DND-41 (cell line): ENCODE results near the gene FKRP.

Experiments used
- ATAC-seq: fragments of 200-7000 bp; cut with Tn5 transposase; 3 replicates; pipeline ENCODE4 v1.9.1; 2021; ENCODE audit warnings: low read depth; ENCODE audit not compliant: insufficient read depth
- DNase-seq: peaks from one replicate; pipeline ENCODE4 v3.0.0-alpha.2; 2020
- H2AFZ ChIP-seq: 2 replicates; pipeline ENCODE4 v1.6.0; 2012; ENCODE audit warnings: low read depth, low read length
- H3K27ac ChIP-seq: 2 replicates; pipeline ENCODE4 v1.5.1; 2012; ENCODE audit warnings: low read length, inconsistent platforms
- H3K27me3 ChIP-seq: fragments of 200-600 bp; sonication (generic); 2 replicates; pipeline ENCODE4 v1.6.0; 2012; ENCODE audit warnings: low read length, mild to moderate bottlenecking, inconsistent platforms; ENCODE audit not compliant: insufficient read depth, poor library complexity
- H3K36me3 ChIP-seq: 2 replicates; pipeline ENCODE4 v1.5.1; 2012; ENCODE audit warnings: low read length, inconsistent platforms; ENCODE audit not compliant: insufficient read depth
- H3K4me1 ChIP-seq: 2 replicates; pipeline ENCODE4 v1.5.1; 2012; ENCODE audit warnings: mild to moderate bottlenecking, low read length; ENCODE audit not compliant: insufficient read depth
- H3K4me2 ChIP-seq: 2 replicates; pipeline ENCODE4 v1.6.0; 2012; ENCODE audit warnings: mild to moderate bottlenecking, moderate library complexity, low read length, inconsistent platforms; ENCODE audit not compliant: insufficient read depth
- H3K4me3 ChIP-seq, 2 experiments: fragments of 200-600 bp in 1 of 2; shearing (Covaris generic) in 1 of 2; 2 replicates each; pipeline ENCODE4 v1.5.1; 2012 to 2016; ENCODE audit warnings: inconsistent platforms in 2 of 2, low read length in 2 of 2, mild to moderate bottlenecking in 2 of 2, low read depth in 1 of 2, moderate library complexity in 1 of 2
- H3K79me2 ChIP-seq: 2 replicates; pipeline ENCODE4 v1.6.0; 2012; ENCODE audit warnings: low read length, inconsistent platforms; ENCODE audit not compliant: insufficient read depth
- H3K9ac ChIP-seq: 2 replicates; pipeline ENCODE4 v1.6.0; 2012; ENCODE audit warnings: low read depth, mild to moderate bottlenecking, inconsistent platforms, low read length, moderate library complexity
- H3K9me3 ChIP-seq: 2 replicates; pipeline ENCODE4 v1.5.1; 2012; ENCODE audit warnings: low read length, moderate library complexity, mild to moderate bottlenecking, inconsistent platforms; ENCODE audit not compliant: insufficient read depth, severe bottlenecking
- H4K20me1 ChIP-seq: 2 replicates; pipeline ENCODE4 v1.6.0; 2012; ENCODE audit warnings: low read length; ENCODE audit not compliant: insufficient read depth
- EZH2 ChIP-seq: IDR thresholded peaks from 3 replicates; pipeline ENCODE4 v1.6.1; 2012; ENCODE audit warnings: borderline replicate concordance, low read depth, mild to moderate bottlenecking, moderate library complexity, low read length, inconsistent platforms; ENCODE audit not compliant: severe bottlenecking
- TF ChIP-seq, protein P1 (sequence below): IDR thresholded peaks from 2 replicates; pipeline ENCODE4 v1.5.1; 2012; ENCODE audit warnings: borderline replicate concordance, low read length, moderate library complexity, mild to moderate bottlenecking; ENCODE audit not compliant: poor library complexity, severe bottlenecking; ENCODE audit errors: extremely low read depth

FKRP gene

DNA sequence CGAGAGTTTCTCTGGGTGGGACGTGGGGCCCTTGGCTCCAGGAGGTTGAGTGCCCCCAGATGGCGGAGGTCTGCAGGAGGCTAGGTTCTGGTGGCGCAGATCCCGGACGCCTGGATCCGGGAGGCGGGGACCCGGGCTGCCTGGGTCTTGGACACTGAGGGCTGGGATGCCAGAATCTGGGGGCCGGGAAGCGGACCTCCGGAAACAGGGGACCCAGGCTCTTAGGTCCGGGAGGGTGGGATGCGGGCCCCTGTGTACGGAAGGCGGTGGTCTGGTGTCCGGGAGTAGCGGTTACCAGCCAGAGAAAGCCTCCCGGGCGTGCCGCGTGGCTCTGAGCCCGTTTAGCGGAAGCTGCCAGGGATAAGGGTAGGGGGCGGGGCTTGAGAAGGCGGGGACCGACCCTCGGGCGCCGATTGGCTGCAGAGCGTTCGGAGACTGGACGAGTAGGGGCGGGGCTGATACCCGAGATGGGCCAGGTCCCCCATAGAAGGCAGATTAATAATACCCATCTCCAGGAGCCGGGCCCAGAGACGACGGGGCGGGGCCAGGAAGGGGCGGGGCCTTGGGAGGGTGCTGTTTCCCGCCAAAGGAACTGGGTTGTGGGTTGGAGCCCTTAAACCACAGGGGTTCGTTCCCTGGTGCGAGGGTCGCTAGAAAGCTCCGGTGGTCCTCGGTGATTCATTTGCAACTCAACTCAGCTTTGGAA is 42.6 kb downstream of the FKRP start, which contains the start of gene SLC1A5:
TSS of gene SLC1A5 (minus strand) at position 333 of the 706 bp plus-strand sequence. CDS start 629 bp downstream, outside the sequence.
- Histone ChIP-seq H3K9ac (peak within 1 kb of the TSS; percentile 70), H2AFZ (peak within 1 kb of the TSS; percentile 66), H3K27me3 (no peaks in the 10 kb centered on the region), H3K27ac (peak within 1 kb of the TSS; percentile 94), H4K20me1 (peaks cover 36% of the 10 kb centered on the region), H3K79me2 (peaks cover 49% of the 10 kb centered on the region), H3K4me3 (peak within 1 kb of the TSS; percentile 86 to 88), H3K4me1 (peaks cover 60% of the 10 kb centered on the region), H3K36me3 (peaks cover 27% of the 10 kb centered on the region), H3K4me2 (peak within 1 kb of the TSS; percentile 94), H3K9me3 (no peaks in the 10 kb centered on the region)
- ATAC-seq (peak; percentile 72), DNase-seq (peak; percentile 100)
- TF ChIP-seq EZH2, result no peak
- TF ChIP-seq, protein P1, sequence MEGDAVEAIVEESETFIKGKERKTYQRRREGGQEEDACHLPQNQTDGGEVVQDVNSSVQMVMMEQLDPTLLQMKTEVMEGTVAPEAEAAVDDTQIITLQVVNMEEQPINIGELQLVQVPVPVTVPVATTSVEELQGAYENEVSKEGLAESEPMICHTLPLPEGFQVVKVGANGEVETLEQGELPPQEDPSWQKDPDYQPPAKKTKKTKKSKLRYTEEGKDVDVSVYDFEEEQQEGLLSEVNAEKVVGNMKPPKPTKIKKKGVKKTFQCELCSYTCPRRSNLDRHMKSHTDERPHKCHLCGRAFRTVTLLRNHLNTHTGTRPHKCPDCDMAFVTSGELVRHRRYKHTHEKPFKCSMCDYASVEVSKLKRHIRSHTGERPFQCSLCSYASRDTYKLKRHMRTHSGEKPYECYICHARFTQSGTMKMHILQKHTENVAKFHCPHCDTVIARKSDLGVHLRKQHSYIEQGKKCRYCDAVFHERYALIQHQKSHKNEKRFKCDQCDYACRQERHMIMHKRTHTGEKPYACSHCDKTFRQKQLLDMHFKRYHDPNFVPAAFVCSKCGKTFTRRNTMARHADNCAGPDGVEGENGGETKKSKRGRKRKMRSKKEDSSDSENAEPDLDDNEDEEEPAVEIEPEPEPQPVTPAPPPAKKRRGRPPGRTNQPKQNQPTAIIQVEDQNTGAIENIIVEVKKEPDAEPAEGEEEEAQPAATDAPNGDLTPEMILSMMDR, result peak; percentile 15

DNA sequence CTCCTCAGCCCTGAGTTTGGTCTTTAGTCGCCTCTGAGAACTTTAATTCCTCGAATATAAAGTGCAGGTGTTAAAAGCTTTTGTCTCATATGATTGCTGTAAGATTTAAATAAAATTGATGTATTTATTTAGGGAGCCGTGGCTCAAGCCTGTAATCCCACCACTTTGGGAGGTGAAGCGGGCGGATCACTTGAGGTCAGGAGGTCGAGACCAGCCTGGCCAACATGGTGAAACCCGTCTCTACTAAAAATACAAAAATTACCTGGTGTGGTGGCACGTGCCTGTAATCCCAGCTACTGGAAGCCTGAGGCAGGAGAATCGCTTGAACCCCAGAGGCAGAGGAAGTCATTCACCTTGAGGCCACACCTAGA is 43.1 kb downstream of the FKRP start:
- Histone ChIP-seq H3K79me2 (peaks cover 44% of the 10 kb centered on the region), H3K4me1 (peaks cover 55% of the 10 kb centered on the region), H4K20me1 (peaks cover 30% of the 10 kb centered on the region), H3K4me2 (peak overlapping the region; percentile 51), H3K4me3 (peak overlapping the region in 1 of 2 experiments; percentile 30; a peak in 1 of 4 replicates), H3K27ac (peak overlapping the region; percentile 76), H3K36me3 (peaks cover 22% of the 10 kb centered on the region), H3K9me3 (no peaks in the 10 kb centered on the region), H2AFZ (peak overlapping the region; percentile 54), H3K27me3 (no peaks in the 10 kb centered on the region), H3K9ac (peak overlapping the region; percentile 44)
- no peak for DNase-seq
- ATAC-seq, result no peak
- TF ChIP-seq, protein P1, result no peak
- no peak for TF ChIP-seq EZH2

DNA sequence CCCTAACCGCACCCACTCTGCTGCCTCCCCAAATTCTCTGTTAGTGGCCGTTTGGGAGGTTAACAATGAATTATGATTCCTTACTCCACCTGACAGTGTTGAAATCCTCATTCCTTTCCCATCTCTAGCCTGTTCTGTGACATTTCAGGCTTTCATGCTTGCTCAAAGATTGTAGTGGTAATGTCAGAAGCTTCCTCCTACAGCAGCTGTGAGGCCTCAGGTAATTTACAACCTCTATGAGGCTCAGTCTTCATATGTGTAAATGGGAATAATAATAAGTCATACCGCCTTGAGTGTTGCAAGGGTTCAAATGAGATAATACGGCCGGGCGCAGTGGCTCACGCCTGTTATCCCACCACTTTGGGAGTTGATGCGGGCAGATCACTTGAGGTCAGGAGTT is 43.5 kb downstream of the FKRP start:
- Histone ChIP-seq H4K20me1 (peaks cover 26% of the 10 kb centered on the region), H3K36me3 (peaks cover 18% of the 10 kb centered on the region), H3K4me2 (peak overlapping the region; percentile 51; the same call in 1 of the 2 replicates), H3K79me2 (peaks cover 40% of the 10 kb centered on the region), H3K27ac (peak overlapping the region; percentile 76), H3K9me3 (no peaks in the 10 kb centered on the region), H2AFZ (no peak overlapping the region), H3K27me3 (no peaks in the 10 kb centered on the region), H3K4me1 (peaks cover 50% of the 10 kb centered on the region), H3K9ac (peak overlapping the region; percentile 44; the same call in 1 of the 2 replicates), H3K4me3 (no peak overlapping the region)
- ATAC-seq (no peak), DNase-seq (no peak)
- TF ChIP-seq, protein P1, result no peak
- TF ChIP-seq EZH2, result no peak
